Spleen (tissue), 7 donors: ENCODE results near the gene TEP1.

Experiments
- CTCF ChIP-seq, 11 experiments: fragments of 200-600 bp in 7 of 11; fragments of 450-650 bp in 4 of 11; sonication (generic) in 4 of 11; IDR thresholded peaks in 8 of 11; conservative IDR thresholded peaks in 3 of 11; 1 replicate in 7 of 11; 2 replicates in 4 of 11; pipeline versions ENCODE4 v1.4.0 to v1.8.0; 2016 to 2021; ENCODE audit warnings: antibody characterized with exemption in 11 of 11, inconsistent platforms in 4 of 11, mild to moderate bottlenecking in 1 of 11
- POLR2A ChIP-seq, 3 donors: fragments of 450-650 bp; IDR thresholded peaks; one replicate each; pipeline ENCODE4 v1.5.1; 2017; ENCODE audit warnings: antibody characterized with exemption in 3 of 3, mild to moderate bottlenecking in 1 of 3
- POLR2AphosphoS5 ChIP-seq, 3 donors: sonication (generic); formaldehyde crosslinking; IDR thresholded peaks; one replicate each; pipeline ENCODE4 v1.5.1; 2017; ENCODE audit warnings: antibody characterized with exemption in 3 of 3
- donor health status: DM: no; HTN: no; CAD: no; lungs with moderate emphysema.
- donor health status: DM: no; HTN: no; CAD: no.
- donor health status: DM: no; HTN: no; CAD: no.

- TF ChIP-seq POLR2A (IDR thresholded peaks at IDR 0.05) = no peak
- TF ChIP-seq CTCF (IDR thresholded peaks at IDR 0.05 in 8 of 11, conservative IDR thresholded peaks at IDR 0.05 in 3 of 11) = no peak
- TF ChIP-seq POLR2AphosphoS5 (IDR thresholded peaks at IDR 0.05) = no peak
Observed at GRCh38 chr14:20343862-20344220, 69.5 kb downstream of the TEP1 start.
